Transverse colon (tissue), 3 donors: ENCODE results near the gene SH3RF3.

ENCODE experiments used
- POLR2A ChIP-seq: fragments of 450-650 bp; IDR thresholded peaks from one replicate; pipeline ENCODE4 v1.6.1; 2016; ENCODE audit warnings: antibody characterized with exemption, mild to moderate bottlenecking, moderate library complexity
- POLR2AphosphoS5 ChIP-seq, 3 donors: sonication (generic); formaldehyde crosslinking; IDR thresholded peaks; one replicate each; pipeline ENCODE4 v1.6.1; 2016; ENCODE audit warnings: antibody characterized with exemption in 3 of 3

DNA sequence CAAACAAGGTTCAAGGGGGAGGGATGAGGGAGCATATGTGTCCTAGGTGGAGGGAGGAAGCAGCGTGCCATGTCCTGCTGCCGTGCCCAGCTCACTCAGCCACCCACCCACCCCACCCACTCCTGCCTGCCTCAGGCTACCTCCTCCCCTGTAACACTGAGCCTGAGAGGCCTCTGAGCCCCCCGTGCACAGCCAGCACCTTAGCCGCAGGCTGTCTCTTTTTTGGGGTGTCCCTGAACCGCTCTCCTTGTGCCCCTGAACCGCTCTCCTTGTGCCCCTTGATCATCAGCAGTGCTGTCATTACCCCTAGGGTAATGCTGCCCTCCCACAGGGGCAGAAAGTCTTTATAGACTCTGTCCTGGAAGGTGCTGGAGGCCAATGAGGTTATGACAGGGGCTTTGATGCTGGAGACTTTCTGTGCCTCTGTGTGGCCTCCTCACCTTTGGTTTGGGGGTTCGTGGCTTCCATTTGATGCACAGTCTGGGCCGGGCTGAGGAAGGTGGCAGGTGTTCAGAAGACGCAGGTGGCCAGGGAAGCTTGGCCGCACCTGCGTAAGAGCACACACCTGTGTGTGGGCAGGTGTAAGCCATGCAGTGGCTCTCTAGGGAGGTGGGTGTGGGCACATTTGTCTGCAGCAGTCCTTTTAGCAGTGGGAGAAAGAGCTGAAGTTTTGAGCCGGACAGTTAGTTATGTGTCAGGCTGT, 344.8 kb downstream of the SH3RF3 start:
- TF ChIP-seq POLR2AphosphoS5 (IDR thresholded peaks at IDR 0.05) (peak; percentile 63 to 88 (median 66)), POLR2A (no peak)
